ENCODE results near the gene COL4A6. TPM values are rescaled to one million over a fixed set of nuclear protein-coding genes. Genes with fewer than 3 reads are reported as not detected.

The COL4A6 gene
- total and polyA plus RNA-seq, 2 donors (not counting 3 experiments of a cell fraction or from before 2014, with no cell fraction given), result 0.49 to 0.62 TPM

GRCh38 chrX:108169768-108170167 lies 268.5 kb downstream of the COL4A6 start:
- Histone ChIP-seq H3K9me3 (replicated peaks; ENCODE audit: control insufficient read depth, insufficient read depth, low read length) (no peaks in the 10 kb centered on the region), H3K4me2 (ENCODE audit: insufficient read depth, low read length) (no peak overlapping the region), H3K27me3 (ENCODE audit: control insufficient read depth in 2 of 2, insufficient read depth in 2 of 2, low read length in 2 of 2) (no peaks in the 10 kb centered on the region), H4K20me1 (replicated peaks; ENCODE audit: control insufficient read depth, extremely low read depth, insufficient read depth, low read length) (no peaks in the 10 kb centered on the region), H2AFZ (ENCODE audit: low read depth, low read length) (no peak overlapping the region), H3K79me2 (ENCODE audit: control insufficient read depth, insufficient read depth, low read length) (no peaks in the 10 kb centered on the region), H3K9me1 (replicated peaks; ENCODE audit: control insufficient read depth, extremely low read depth, insufficient read depth, low read length) (no peaks in the 10 kb centered on the region), H3K4me1 (ENCODE audit: control insufficient read depth, extremely low read depth, insufficient read depth, low read length) (peaks cover 7% of the 10 kb centered on the region), H3K4me3 (replicated peaks in 1 of 3; ENCODE audit: insufficient read depth in 1 of 3, low read depth in 1 of 3, low read length in 3 of 3) (no peak overlapping the region), H3K9ac (replicated peaks; ENCODE audit: extremely low read depth, insufficient read depth, low read length) (no peak overlapping the region), H3K36me3 (ENCODE audit: control insufficient read depth in 2 of 2, extremely low read depth in 1 of 2, insufficient read depth in 2 of 2, low read length in 2 of 2) (no peaks in the 10 kb centered on the region), H3K27ac (ENCODE audit: insufficient read depth, low read depth, low read length) (no peak overlapping the region)
- dilution Hi-C loops (cut with MboI; ENCODE audit: extremely low pct_ligation_motif_present, low sequenced_read_pairs), result no loop called here
- DNase-seq (ENCODE audit: low read depth, low spot score), result no peak
- intact Hi-C loops (cut with micrococcal nuclease), result no loop called here
- ChIA-PET POLR2A (no interaction called here), CTCF (interaction anchor here (0.5 to 1.3 kb wide), 2 partner anchors 55 to 1584 kb away, joined by 4 read pairs; no protein-coding TSS in a partner anchor)
- BruUV-seq (replicated peaks), result no TSS peak
- TF ChIP-seq MYC (IDR thresholded peaks at IDR 0.05; ENCODE audit: low read depth, low read length) (no peak), POLR2A (IDR thresholded peaks at IDR 0.05; ENCODE audit: low read depth, low read length) (no peak), CTCF (IDR thresholded peaks at IDR 0.05; ENCODE audit: extremely low read depth in 1 of 2, insufficient read depth in 1 of 2, low read depth in 1 of 2, low read length in 2 of 2) (no peak), POLR2AphosphoS5 (IDR thresholded peaks at IDR 0.05; ENCODE audit: insufficient read depth, low read depth, low read length) (no peak), MAX (IDR thresholded peaks at IDR 0.05; ENCODE audit: insufficient read depth, insufficient read length) (no peak), EZH2 (IDR thresholded peaks at IDR 0.05; ENCODE audit: borderline replicate concordance, low read depth, low read length, severe bottlenecking) (no peak), JUN (IDR thresholded peaks at IDR 0.05; ENCODE audit: borderline replicate concordance, insufficient read depth, insufficient read length, low read depth) (no peak), GATA2 (IDR thresholded peaks at IDR 0.05; ENCODE audit: insufficient read depth, insufficient read length, low read depth, low read length) (no peak), FOS (IDR thresholded peaks at IDR 0.05; ENCODE audit: borderline replicate concordance, insufficient read depth, low read length) (no peak)
- no peak for FAIRE-seq

All from endothelial cell of umbilical vein (primary cell).